Measurements from ENCODE around the gene PTRHD1.

Gene PTRHD1

DNA sequence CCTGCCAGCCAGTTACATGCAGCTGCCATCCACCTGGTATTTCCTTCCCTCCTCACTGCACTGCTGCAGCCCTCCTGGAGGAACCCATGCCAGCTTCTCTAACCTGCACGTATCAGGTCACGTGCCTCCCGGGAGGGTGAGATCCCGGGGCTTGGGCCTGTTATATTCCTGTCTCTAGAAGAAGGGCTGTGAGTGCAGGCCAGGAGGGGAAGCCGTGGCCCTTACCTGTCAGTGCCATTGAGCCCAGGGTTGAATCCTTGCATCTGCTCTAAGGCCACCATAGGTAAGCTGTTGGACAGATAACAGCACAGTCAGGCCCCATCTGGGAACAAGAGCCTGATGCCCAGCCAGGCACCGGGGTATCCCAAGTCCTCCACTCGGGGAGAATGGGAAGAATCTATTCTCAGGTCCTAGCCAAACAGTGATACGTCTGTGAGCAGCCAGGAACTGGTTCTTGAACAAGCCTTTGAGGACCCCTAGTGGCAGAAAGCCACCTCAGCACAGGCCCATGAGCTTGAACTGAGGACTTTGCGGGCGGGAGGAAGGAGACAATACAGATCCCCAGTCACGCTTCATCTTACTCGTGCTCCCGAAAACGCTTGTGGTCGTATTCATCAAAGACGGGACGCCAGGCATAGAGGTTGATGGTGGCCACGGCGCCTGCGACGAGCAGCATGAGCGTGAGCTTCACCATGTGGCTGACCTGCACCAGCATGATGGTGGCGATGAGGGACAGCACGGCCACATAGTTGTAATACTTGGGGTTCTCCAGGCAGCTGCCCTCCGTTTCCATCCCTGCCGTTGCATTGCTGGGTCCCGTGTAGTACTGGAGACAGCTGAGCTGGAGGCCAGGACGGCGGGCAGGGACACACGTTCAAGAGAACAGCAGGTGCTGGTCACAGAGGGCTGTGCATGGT is 34.4 kb upstream of the PTRHD1 start:
- no peak overlapping the region for H2BK120ac ChIP-seq (ENCODE audit: low read depth, low read length)
- peaks cover 11 to 18% of the 10 kb centered on the region in 2 donors for H3K4me1 ChIP-seq (ENCODE audit: control insufficient read depth in 2 of 2, insufficient read depth in 1 of 2, low read depth in 1 of 2, low read length in 2 of 2)
- H2AFZ ChIP-seq (ENCODE audit: low read length) = no peak overlapping the region
- no peak overlapping the region for H4K8ac ChIP-seq (ENCODE audit: low read depth, low read length)
- no peak overlapping the region for H3K27ac ChIP-seq (replicated peaks; ENCODE audit: low read length)
- DNase-seq (ENCODE audit: low spot score) = peak; percentile 64
- peaks cover 7% of the 10 kb centered on the region for H3K79me1 ChIP-seq (ENCODE audit: low read depth, low read length)
- peaks cover 6 to 7% of the 10 kb centered on the region in 2 donors for H3K9me3 ChIP-seq (replicated peaks in 1 of 2; ENCODE audit: control insufficient read depth in 2 of 2, insufficient read depth in 1 of 2, low read depth in 1 of 2, low read length in 2 of 2)
- H3K36me3 ChIP-seq (replicated peaks in 1 of 2; ENCODE audit: control insufficient read depth in 2 of 2, insufficient read depth in 2 of 2, low read length in 2 of 2) = peaks cover 21 to 58% of the 10 kb centered on the region in 2 donors
- no peak overlapping the region for H4K91ac ChIP-seq (ENCODE audit: low read depth, low read length, poor library complexity)
- no peak overlapping the region for H3K14ac ChIP-seq (ENCODE audit: low read length)
- peak overlapping the region; percentile 77 for H2AK5ac ChIP-seq (ENCODE audit: low read depth, low read length)
- H3K23ac ChIP-seq (ENCODE audit: low read depth, low read length, poor library complexity) = peak overlapping the region; percentile 8
- peak overlapping the region; percentile 22 for H3K18ac ChIP-seq (ENCODE audit: low read length)
- no peak overlapping the region for H2BK5ac ChIP-seq (ENCODE audit: low read length)
- no CpG with 5 or more reads among the region's 30 CpGs for WGBS, 2 donors (ENCODE audit: extremely low coverage in 2 of 2, insufficient read length in 2 of 2, insufficient replicate concordance in 1 of 2)
- H3K9ac ChIP-seq (ENCODE audit: low read depth, low read length, poor library complexity) = peak overlapping the region; percentile 75
- no peaks in the 10 kb centered on the region for H3K27me3 ChIP-seq (ENCODE audit: control insufficient read depth in 3 of 3, insufficient read depth in 3 of 3, low read depth in 1 of 3, low read length in 3 of 3)
- no peak overlapping the region for H3K4me2 ChIP-seq (ENCODE audit: insufficient read depth, low read length, poor library complexity, severe bottlenecking)
- H3K4ac ChIP-seq (ENCODE audit: low read length) = no peak overlapping the region
- H2BK15ac ChIP-seq (ENCODE audit: low read length) = no peak overlapping the region
- H2BK12ac ChIP-seq (ENCODE audit: low read length) = no peak overlapping the region
- peak overlapping the region in 1 of 2 donors; percentile 36 for H3K4me3 ChIP-seq (ENCODE audit: low read length in 2 of 2)

DNA sequence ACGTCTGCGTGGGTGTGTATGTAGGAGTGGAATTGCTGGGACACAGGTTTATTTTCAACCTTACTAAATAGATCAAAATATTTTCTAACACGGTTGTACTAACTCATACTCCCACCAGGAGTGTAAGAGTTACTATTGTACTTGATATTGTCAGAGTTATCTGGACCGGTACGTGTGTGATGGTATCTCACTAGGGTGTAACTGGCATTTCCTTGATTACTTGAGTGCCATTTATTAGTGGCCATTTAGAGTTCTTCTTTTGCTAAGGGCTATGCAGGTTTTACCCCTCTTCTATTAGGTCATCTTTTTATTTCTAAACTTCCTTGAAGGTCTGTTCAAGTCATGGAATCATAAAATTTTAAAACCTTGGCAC is 33.6 kb upstream of the PTRHD1 start:
- Histone ChIP-seq H3K23ac (ENCODE audit: low read depth, low read length, poor library complexity) (no peak overlapping the region), H2BK120ac (ENCODE audit: low read depth, low read length) (no peak overlapping the region), H3K14ac (ENCODE audit: low read length) (no peak overlapping the region), H2AK5ac (ENCODE audit: low read depth, low read length) (no peak overlapping the region), H3K27me3 (ENCODE audit: control insufficient read depth in 3 of 3, insufficient read depth in 3 of 3, low read depth in 1 of 3, low read length in 3 of 3) (no peaks in the 10 kb centered on the region), H2BK15ac (ENCODE audit: low read length) (no peak overlapping the region), H2AFZ (ENCODE audit: low read length) (no peak overlapping the region), H2BK5ac (ENCODE audit: low read length) (no peak overlapping the region), H3K4ac (ENCODE audit: low read length) (no peak overlapping the region), H3K9me3 (replicated peaks in 1 of 2; ENCODE audit: control insufficient read depth in 2 of 2, insufficient read depth in 1 of 2, low read depth in 1 of 2, low read length in 2 of 2) (peaks cover 6 to 7% of the 10 kb centered on the region in 2 donors), H4K8ac (ENCODE audit: low read depth, low read length) (no peak overlapping the region), H3K18ac (ENCODE audit: low read length) (no peak overlapping the region), H3K36me3 (replicated peaks in 1 of 2; ENCODE audit: control insufficient read depth in 2 of 2, insufficient read depth in 2 of 2, low read length in 2 of 2) (peaks cover 21 to 65% of the 10 kb centered on the region in 2 donors), H3K27ac (replicated peaks; ENCODE audit: low read length) (no peak overlapping the region), H3K79me1 (ENCODE audit: low read depth, low read length) (peaks cover 7% of the 10 kb centered on the region), H2BK12ac (ENCODE audit: low read length) (no peak overlapping the region), H3K4me1 (ENCODE audit: control insufficient read depth in 2 of 2, insufficient read depth in 1 of 2, low read depth in 1 of 2, low read length in 2 of 2) (peaks cover 13 to 20% of the 10 kb centered on the region in 2 donors), H3K9ac (ENCODE audit: low read depth, low read length, poor library complexity) (no peak overlapping the region), H3K4me2 (ENCODE audit: insufficient read depth, low read length, poor library complexity, severe bottlenecking) (no peak overlapping the region), H3K4me3 (ENCODE audit: low read length in 2 of 2) (no peak overlapping the region), H4K91ac (ENCODE audit: low read depth, low read length, poor library complexity) (no peak overlapping the region)
- no peak for DNase-seq (ENCODE audit: low spot score)
- no CpG with 5 or more reads among the region's 5 CpGs for WGBS, 2 donors (ENCODE audit: extremely low coverage in 2 of 2, insufficient read length in 2 of 2, insufficient replicate concordance in 1 of 2)

DNA sequence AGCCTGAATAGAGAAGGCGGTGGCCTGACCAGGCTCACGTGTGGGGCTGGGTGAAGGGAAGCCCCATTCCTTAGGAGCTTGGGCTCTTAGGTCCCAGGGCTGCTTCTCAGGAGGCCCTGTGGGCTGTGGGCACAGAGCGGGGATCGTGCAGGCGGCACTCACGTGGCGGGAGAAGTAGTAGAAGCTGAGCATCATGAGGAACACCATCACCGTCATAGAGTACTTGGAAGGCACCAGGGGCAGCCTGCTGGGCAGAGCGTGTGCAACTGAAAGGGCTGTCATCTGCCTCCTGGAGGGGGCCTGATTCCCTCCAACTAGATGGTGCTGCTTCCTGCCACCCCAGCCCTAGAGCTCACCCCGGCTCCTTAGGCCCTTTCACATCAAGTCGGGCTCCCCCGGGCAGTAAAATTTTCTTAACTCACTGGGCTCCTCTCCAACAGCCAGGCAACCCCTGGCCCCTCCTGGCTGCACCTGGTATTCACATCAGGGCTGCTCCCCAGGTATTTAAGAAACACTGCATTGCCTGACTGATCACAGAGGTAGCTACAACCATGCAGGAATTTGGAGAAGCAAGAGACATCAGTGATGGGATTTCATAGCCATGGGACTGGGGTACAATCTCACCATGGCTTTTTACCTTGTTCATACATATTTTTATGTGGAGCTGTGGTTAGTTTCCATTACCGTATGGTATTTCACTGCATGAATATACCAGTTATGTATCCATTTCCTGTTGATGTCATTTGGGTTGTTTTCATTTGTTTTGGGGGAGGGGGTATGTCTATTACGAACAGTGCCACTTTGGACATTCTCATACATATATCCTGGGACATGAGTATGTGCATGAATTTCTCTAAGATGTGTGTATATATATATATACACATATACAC is 32.9 kb upstream of the PTRHD1 start:
- H3K4me1 ChIP-seq (ENCODE audit: control insufficient read depth in 2 of 2, insufficient read depth in 1 of 2, low read depth in 1 of 2, low read length in 2 of 2) = peaks cover 12 to 23% of the 10 kb centered on the region in 2 donors
- DNase-seq (ENCODE audit: low spot score) = no peak
- H2BK120ac ChIP-seq (ENCODE audit: low read depth, low read length) = no peak overlapping the region
- peaks cover 9% of the 10 kb centered on the region for H3K79me1 ChIP-seq (ENCODE audit: low read depth, low read length)
- no peak overlapping the region for H2BK5ac ChIP-seq (ENCODE audit: low read length)
- peaks cover 26 to 71% of the 10 kb centered on the region in 2 donors for H3K36me3 ChIP-seq (replicated peaks in 1 of 2; ENCODE audit: control insufficient read depth in 2 of 2, insufficient read depth in 2 of 2, low read length in 2 of 2)
- H4K91ac ChIP-seq (ENCODE audit: low read depth, low read length, poor library complexity) = no peak overlapping the region
- no CpG with 5 or more reads among the region's 14 CpGs for WGBS, 2 donors (ENCODE audit: extremely low coverage in 2 of 2, insufficient read length in 2 of 2, insufficient replicate concordance in 1 of 2)
- no peak overlapping the region for H3K14ac ChIP-seq (ENCODE audit: low read length)
- peaks cover 6 to 7% of the 10 kb centered on the region in 2 donors for H3K9me3 ChIP-seq (replicated peaks in 1 of 2; ENCODE audit: control insufficient read depth in 2 of 2, insufficient read depth in 1 of 2, low read depth in 1 of 2, low read length in 2 of 2)
- no peak overlapping the region for H2AFZ ChIP-seq (ENCODE audit: low read length)
- peak overlapping the region; percentile 42 for H3K18ac ChIP-seq (ENCODE audit: low read length)
- peak overlapping the region; percentile 27 for H2AK5ac ChIP-seq (ENCODE audit: low read depth, low read length)
- H3K4ac ChIP-seq (ENCODE audit: low read length) = no peak overlapping the region
- H3K23ac ChIP-seq (ENCODE audit: low read depth, low read length, poor library complexity) = no peak overlapping the region
- no peak overlapping the region for H3K27ac ChIP-seq (replicated peaks; ENCODE audit: low read length)
- H4K8ac ChIP-seq (ENCODE audit: low read depth, low read length) = no peak overlapping the region
- no peak overlapping the region for H2BK12ac ChIP-seq (ENCODE audit: low read length)
- no peak overlapping the region for H3K4me3 ChIP-seq (ENCODE audit: low read length in 2 of 2)
- H3K4me2 ChIP-seq (ENCODE audit: insufficient read depth, low read length, poor library complexity, severe bottlenecking) = no peak overlapping the region
- peak overlapping the region; percentile 68 for H3K9ac ChIP-seq (ENCODE audit: low read depth, low read length, poor library complexity)
- peak overlapping the region; percentile 4 for H2BK15ac ChIP-seq (ENCODE audit: low read length)
- H3K27me3 ChIP-seq (ENCODE audit: control insufficient read depth in 3 of 3, insufficient read depth in 3 of 3, low read depth in 1 of 3, low read length in 3 of 3) = no peaks in the 10 kb centered on the region

All from neuronal stem cell (in vitro differentiated cells).